Loucy (cell line): ENCODE data around the gene ZNF808.

Source experiments
- CTCF ChIP-seq: fragments of 200-600 bp; sonication (generic); conservative IDR thresholded peaks from 2 replicates; pipeline ENCODE4 v1.5.1; 2014; ENCODE audit warnings: mild to moderate bottlenecking, antibody characterized with exemption, low read length
- EZH2phosphoT487 ChIP-seq: fragments of 200-600 bp; IDR thresholded peaks from 2 replicates; pipeline ENCODE4 v1.6.1; 2018; ENCODE audit warnings: antibody characterized with exemption, mild to moderate bottlenecking, moderate library complexity, borderline replicate concordance

GRCh38 chr19:52585604-52586003 lies 58.1 kb downstream of the ZNF808 start:
- TF ChIP-seq CTCF, result no peak
- TF ChIP-seq EZH2phosphoT487, result no peak
